Measurements from ENCODE around the gene CHMP3.

DNA sequence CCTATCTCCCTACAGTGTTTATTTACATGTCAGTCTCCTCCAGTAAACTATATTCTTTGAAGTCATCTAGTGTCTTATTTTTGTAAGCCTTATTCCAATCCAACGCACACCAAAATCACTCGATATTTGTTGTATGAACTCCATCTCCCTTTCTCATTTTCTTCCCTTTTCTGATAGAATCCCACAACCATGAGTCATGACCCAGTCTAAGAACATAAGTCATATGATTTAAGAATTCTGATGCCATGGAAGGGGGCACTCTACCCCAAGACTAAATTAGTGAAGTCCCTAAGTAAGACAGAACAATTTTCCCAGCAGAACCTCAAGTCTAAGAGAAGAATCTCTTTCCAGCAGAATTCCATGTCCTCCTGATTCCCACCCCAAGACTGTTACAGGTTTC, 5.4 kb downstream of the CHMP3 start:
- TF ChIP-seq ESRRA (CRISPR knock-in tag; IDR thresholded peaks at IDR 0.05; ENCODE audit: borderline replicate concordance) = no peak
- no peak for TF ChIP-seq GTF2I (CRISPR knock-in tag; conservative IDR thresholded peaks at IDR 0.05)
- TF ChIP-seq, protein P1, sequence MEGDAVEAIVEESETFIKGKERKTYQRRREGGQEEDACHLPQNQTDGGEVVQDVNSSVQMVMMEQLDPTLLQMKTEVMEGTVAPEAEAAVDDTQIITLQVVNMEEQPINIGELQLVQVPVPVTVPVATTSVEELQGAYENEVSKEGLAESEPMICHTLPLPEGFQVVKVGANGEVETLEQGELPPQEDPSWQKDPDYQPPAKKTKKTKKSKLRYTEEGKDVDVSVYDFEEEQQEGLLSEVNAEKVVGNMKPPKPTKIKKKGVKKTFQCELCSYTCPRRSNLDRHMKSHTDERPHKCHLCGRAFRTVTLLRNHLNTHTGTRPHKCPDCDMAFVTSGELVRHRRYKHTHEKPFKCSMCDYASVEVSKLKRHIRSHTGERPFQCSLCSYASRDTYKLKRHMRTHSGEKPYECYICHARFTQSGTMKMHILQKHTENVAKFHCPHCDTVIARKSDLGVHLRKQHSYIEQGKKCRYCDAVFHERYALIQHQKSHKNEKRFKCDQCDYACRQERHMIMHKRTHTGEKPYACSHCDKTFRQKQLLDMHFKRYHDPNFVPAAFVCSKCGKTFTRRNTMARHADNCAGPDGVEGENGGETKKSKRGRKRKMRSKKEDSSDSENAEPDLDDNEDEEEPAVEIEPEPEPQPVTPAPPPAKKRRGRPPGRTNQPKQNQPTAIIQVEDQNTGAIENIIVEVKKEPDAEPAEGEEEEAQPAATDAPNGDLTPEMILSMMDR (IDR thresholded peaks at IDR 0.05) = no peak
- TF ChIP-seq, protein P2, sequence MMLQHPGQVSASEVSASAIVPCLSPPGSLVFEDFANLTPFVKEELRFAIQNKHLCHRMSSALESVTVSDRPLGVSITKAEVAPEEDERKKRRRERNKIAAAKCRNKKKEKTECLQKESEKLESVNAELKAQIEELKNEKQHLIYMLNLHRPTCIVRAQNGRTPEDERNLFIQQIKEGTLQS (CRISPR knock-in tag; conservative IDR thresholded peaks at IDR 0.05) = no peak
- TF ChIP-seq IRF1 (CRISPR knock-in tag; IDR thresholded peaks at IDR 0.05) = no peak
- no peak for TF ChIP-seq SP1 (CRISPR knock-in tag; conservative IDR thresholded peaks at IDR 0.05)
- no peak for TF ChIP-seq TP53 (CRISPR knock-in tag; IDR thresholded peaks at IDR 0.05)
- TF ChIP-seq E2F5 (CRISPR knock-in tag; IDR thresholded peaks at IDR 0.05) = no peak
